ENCODE measurements around the gene PLTP. TPM values are rescaled to one million over a fixed set of nuclear protein-coding genes. Genes with fewer than 3 reads are reported as not detected.

Gene PLTP
- total RNA-seq, 3 donors from 2014 or later = 15.0 to 141 (median 111) TPM

DNA sequence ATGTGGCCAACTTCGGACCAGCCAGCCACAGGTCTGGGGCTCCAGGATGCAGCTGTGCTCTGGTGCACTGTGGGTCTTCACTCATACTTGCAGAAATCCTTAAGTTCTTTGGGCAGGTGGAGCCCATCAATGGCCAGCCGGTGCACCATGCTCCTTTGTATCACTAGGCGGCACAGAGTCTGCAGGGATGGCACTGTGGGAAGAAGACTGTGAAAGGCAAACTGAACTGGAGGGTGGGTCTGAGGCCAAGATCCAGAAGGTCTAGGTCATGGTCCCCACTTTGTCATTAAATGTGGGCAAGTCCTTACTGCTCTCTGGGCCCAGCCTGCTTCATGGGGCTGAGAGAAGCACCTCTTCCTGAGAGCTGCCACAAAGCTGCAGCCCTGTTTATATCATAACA lies 23.3 kb downstream of the PLTP start:
- peaks cover 18% of the 10 kb centered on the region for H3K4me1 ChIP-seq (ENCODE audit: low read depth)
- no peaks in the 10 kb centered on the region for H3K36me3 ChIP-seq (ENCODE audit: low read depth)

DNA sequence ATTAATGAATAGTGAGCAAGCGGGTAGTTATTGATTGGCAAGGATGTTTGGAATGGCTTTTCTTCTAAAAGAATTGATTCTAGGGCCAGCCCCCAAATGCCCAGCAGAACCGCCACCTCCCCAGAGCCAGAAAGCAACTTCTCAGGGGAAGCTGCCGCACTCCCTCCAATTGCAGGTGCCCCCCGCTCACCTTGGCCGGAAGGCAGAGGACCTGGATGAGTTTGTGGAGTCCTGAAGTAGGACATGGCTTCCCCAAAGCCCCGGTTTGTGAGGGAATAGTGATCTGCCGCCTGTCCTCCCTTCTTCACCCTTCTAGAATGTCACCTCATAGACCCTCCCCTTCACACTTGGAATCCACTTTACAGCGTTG lies 24.6 kb downstream of the PLTP start, which contains the start of gene SPATA25:
SPATA25 (minus strand) TSS at position 277 of the 370 bp plus-strand sequence; CDS start at position 245, 32 bp downstream.
- intact Hi-C loops (cut with DNase I, micrococcal nuclease) = no loop called here
- Histone ChIP-seq H3K4me3 (no peak within 1 kb of the TSS), H3K4me1 (ENCODE audit: low read depth) (peaks cover 4% of the 10 kb centered on the region), H3K9me3 (no peaks in the 10 kb centered on the region), H3K36me3 (ENCODE audit: low read depth) (no peaks in the 10 kb centered on the region)
- DNase-seq (no peak), ATAC-seq (no peak)
- no peak for TF ChIP-seq CTCF (IDR thresholded peaks at IDR 0.05)

More for the DNA sequence above, 23.3 kb downstream of the PLTP start:
- Histone ChIP-seq H3K9me3 (no peaks in the 10 kb centered on the region), H3K4me3 (no peak overlapping the region)
- ATAC-seq (no peak), DNase-seq (no peak)
- TF ChIP-seq CTCF (IDR thresholded peaks at IDR 0.05) = no peak
- intact Hi-C loops (cut with DNase I, micrococcal nuclease) = no loop called here

- H3K9me3 ChIP-seq = no peaks in the 10 kb centered on the region
- no peak for TF ChIP-seq CTCF (IDR thresholded peaks at IDR 0.05)
- H3K4me1 ChIP-seq (ENCODE audit: low read depth) = peaks cover 2% of the 10 kb centered on the region
- no peak overlapping the region for H3K4me3 ChIP-seq
- no peaks in the 10 kb centered on the region for H3K36me3 ChIP-seq (ENCODE audit: low read depth)
- DNase-seq = no peak
- ATAC-seq = no peak
- intact Hi-C loops (cut with DNase I, micrococcal nuclease) = no loop called here
These were observed 25.2 kb downstream of the PLTP start for GRCh38 chr20:45886590-45887345.

DNA sequence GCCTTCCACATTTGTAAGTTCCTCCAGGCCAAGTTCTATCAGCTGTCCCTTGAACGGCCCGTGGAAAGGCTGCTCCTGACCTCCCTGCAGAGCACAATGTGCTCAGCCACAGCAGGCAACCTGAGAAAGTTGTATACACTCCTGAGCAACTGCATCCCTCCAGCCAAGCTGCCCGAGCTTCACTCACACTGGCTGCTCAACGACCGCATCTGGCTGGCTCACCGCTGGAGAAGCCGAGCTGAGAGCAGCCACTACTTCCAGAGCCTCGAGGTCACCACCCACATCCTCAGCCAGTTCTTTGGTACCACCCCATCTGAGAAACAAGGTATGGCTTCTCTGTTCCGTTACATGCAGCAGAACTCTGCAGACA lies 28.9 kb downstream of the PLTP start:
- DNase-seq (no peak), ATAC-seq (no peak)
- Histone ChIP-seq H3K4me1 (ENCODE audit: low read depth) (peaks cover 6% of the 10 kb centered on the region), H3K9me3 (no peaks in the 10 kb centered on the region), H3K4me3 (no peak overlapping the region), H3K36me3 (ENCODE audit: low read depth) (no peaks in the 10 kb centered on the region)
- no peak for TF ChIP-seq CTCF (IDR thresholded peaks at IDR 0.05)
- intact Hi-C loops (cut with DNase I, micrococcal nuclease) = no loop called here

DNA sequence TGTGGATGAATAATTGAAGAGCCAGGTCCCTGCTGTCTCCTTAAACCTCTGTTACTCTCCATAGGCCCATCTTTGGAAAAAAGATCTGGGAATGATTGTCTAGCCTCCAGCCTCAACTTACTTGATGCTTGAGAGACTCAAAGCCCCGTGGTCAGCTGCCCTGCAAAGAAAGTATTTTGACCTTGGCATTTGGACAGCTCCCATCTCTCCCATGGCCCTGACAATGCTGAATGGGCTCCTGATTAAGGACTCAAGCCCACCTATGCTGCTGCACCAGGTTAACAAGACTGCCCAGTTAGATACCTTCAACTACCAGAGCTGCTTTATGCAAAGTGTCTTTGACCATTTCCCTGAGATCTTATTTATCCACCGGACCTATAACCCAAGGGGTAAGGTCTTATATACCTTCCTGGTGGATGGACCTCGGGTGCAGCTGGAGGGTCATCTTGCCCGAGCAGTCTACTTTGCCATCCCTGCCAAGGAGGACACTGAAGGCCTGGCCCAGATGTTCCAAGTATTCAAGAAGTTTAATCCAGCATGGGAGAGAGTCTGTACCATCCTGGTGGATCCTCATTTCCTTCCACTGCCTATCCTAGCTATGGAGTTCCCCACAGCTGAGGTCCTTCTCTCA lies 29.4 kb downstream of the PLTP start:
- DNase-seq (no peak), ATAC-seq (no peak)
- peaks cover 6% of the 10 kb centered on the region for H3K4me1 ChIP-seq (ENCODE audit: low read depth)
- intact Hi-C loops (cut with DNase I, micrococcal nuclease) = no loop called here
- H3K9me3 ChIP-seq = no peaks in the 10 kb centered on the region
- TF ChIP-seq CTCF (IDR thresholded peaks at IDR 0.05) = no peak
- H3K36me3 ChIP-seq (ENCODE audit: low read depth) = no peaks in the 10 kb centered on the region
- H3K4me3 ChIP-seq = no peak overlapping the region
